ENCODE results near the gene IRF5.

The IRF5 gene

GRCh38 chr7:128961030-128961659 lies 23.4 kb downstream of the IRF5 start:
- H3K4me1 ChIP-seq (ENCODE audit: insufficient read depth, low read length): 0 out of 2 replicates have a peak, but pooled peaks cover 7% of the 10 kb centered on the region
- H3K9ac ChIP-seq (ENCODE audit: low read depth, low read length): no peak overlapping the region
- H3K4me3 ChIP-seq (ENCODE audit: low read length): no peak overlapping the region
- WGBS: 94% methylated on average over 6 of the region's 8 CpGs
- peaks cover 88% of the 10 kb centered on the region for H3K36me3 ChIP-seq (ENCODE audit: insufficient read depth, low read length)
- H3K27me3 ChIP-seq (ENCODE audit: insufficient read depth, low read length): no peaks in the 10 kb centered on the region
- H3K27ac ChIP-seq (ENCODE audit: low read depth, low read length): no peak overlapping the region
- H3K9me3 ChIP-seq (ENCODE audit: insufficient read depth, low read depth, low read length): no peaks in the 10 kb centered on the region

- Histone ChIP-seq H3K9me3 (ENCODE audit: insufficient read depth, low read depth, low read length) (no peaks in the 10 kb centered on the region), H3K4me1 (ENCODE audit: insufficient read depth, low read length) (0 out of 2 replicates have a peak, but pooled peaks cover 7% of the 10 kb centered on the region), H3K36me3 (ENCODE audit: insufficient read depth, low read length) (peaks cover 88% of the 10 kb centered on the region), H3K9ac (ENCODE audit: low read depth, low read length) (no peak overlapping the region), H3K4me3 (ENCODE audit: low read length) (no peak overlapping the region), H3K27ac (ENCODE audit: low read depth, low read length) (no peak overlapping the region), H3K27me3 (ENCODE audit: insufficient read depth, low read length) (no peaks in the 10 kb centered on the region)
Measured at GRCh38 chr7:128962899-128963298, 25.2 kb downstream of the IRF5 start.

- Histone ChIP-seq H3K4me3 (ENCODE audit: low read length) (no peak overlapping the region), H3K9ac (ENCODE audit: low read depth, low read length) (no peak overlapping the region), H3K4me1 (ENCODE audit: insufficient read depth, low read length) (0 out of 2 replicates have a peak, but pooled peaks cover 7% of the 10 kb centered on the region), H3K27ac (ENCODE audit: low read depth, low read length) (no peak overlapping the region), H3K9me3 (ENCODE audit: insufficient read depth, low read depth, low read length) (no peaks in the 10 kb centered on the region), H3K27me3 (ENCODE audit: insufficient read depth, low read length) (no peaks in the 10 kb centered on the region), H3K36me3 (ENCODE audit: insufficient read depth, low read length) (peaks cover 90% of the 10 kb centered on the region)
- 88% methylated on average over 1 of the region's 1 CpG for WGBS
Measured at GRCh38 chr7:128963327-128963757, 25.6 kb downstream of the IRF5 start.

GRCh38 chr7:128968624-128969023 lies 30.9 kb downstream of the IRF5 start:
- Histone ChIP-seq H3K4me3 (ENCODE audit: low read length) (no peak overlapping the region), H3K4me1 (ENCODE audit: insufficient read depth, low read length) (0 out of 2 replicates have a peak, but pooled peaks cover 7% of the 10 kb centered on the region), H3K36me3 (ENCODE audit: insufficient read depth, low read length) (peaks cover 94% of the 10 kb centered on the region), H3K9ac (ENCODE audit: low read depth, low read length) (no peak overlapping the region), H3K27me3 (ENCODE audit: insufficient read depth, low read length) (no peaks in the 10 kb centered on the region), H3K27ac (ENCODE audit: low read depth, low read length) (no peak overlapping the region), H3K9me3 (ENCODE audit: insufficient read depth, low read depth, low read length) (no peaks in the 10 kb centered on the region)
- WGBS: 96% methylated on average over 1 of the region's 1 CpG

- H3K9me3 ChIP-seq (ENCODE audit: insufficient read depth, low read depth, low read length): no peaks in the 10 kb centered on the region
- H3K4me3 ChIP-seq (ENCODE audit: low read length): no peak overlapping the region
- no peak overlapping the region for H3K9ac ChIP-seq (ENCODE audit: low read depth, low read length)
- peaks cover 92% of the 10 kb centered on the region for H3K36me3 ChIP-seq (ENCODE audit: insufficient read depth, low read length)
- H3K27me3 ChIP-seq (ENCODE audit: insufficient read depth, low read length): no peaks in the 10 kb centered on the region
- no peak overlapping the region for H3K27ac ChIP-seq (ENCODE audit: low read depth, low read length)
- 98% methylated on average over 7 of the region's 7 CpGs for WGBS
- no peaks in the 10 kb centered on the region for H3K4me1 ChIP-seq (ENCODE audit: insufficient read depth, low read length)
Measured at GRCh38 chr7:128974241-128974934, 36.7 kb downstream of the IRF5 start.

- Histone ChIP-seq H3K36me3 (ENCODE audit: insufficient read depth, low read length) (peaks cover 98% of the 10 kb centered on the region), H3K4me3 (ENCODE audit: low read length) (no peak overlapping the region), H3K9ac (ENCODE audit: low read depth, low read length) (no peak overlapping the region), H3K27ac (ENCODE audit: low read depth, low read length) (no peak overlapping the region), H3K9me3 (ENCODE audit: insufficient read depth, low read depth, low read length) (no peaks in the 10 kb centered on the region), H3K4me1 (ENCODE audit: insufficient read depth, low read length) (no peaks in the 10 kb centered on the region), H3K27me3 (ENCODE audit: insufficient read depth, low read length) (no peaks in the 10 kb centered on the region)
- 93% methylated on average over 2 of the region's 2 CpGs for WGBS
Measured at GRCh38 chr7:128982105-128982504, 44.4 kb downstream of the IRF5 start.

GRCh38 chr7:128985660-128986059 lies 47.9 kb downstream of the IRF5 start:
- Histone ChIP-seq H3K36me3 (ENCODE audit: insufficient read depth, low read length) (peaks cover 99% of the 10 kb centered on the region), H3K27me3 (ENCODE audit: insufficient read depth, low read length) (no peaks in the 10 kb centered on the region), H3K27ac (ENCODE audit: low read depth, low read length) (no peak overlapping the region), H3K9me3 (ENCODE audit: insufficient read depth, low read depth, low read length) (no peaks in the 10 kb centered on the region), H3K9ac (ENCODE audit: low read depth, low read length) (no peak overlapping the region), H3K4me1 (ENCODE audit: insufficient read depth, low read length) (no peaks in the 10 kb centered on the region), H3K4me3 (ENCODE audit: low read length) (no peak overlapping the region)

GRCh38 chr7:128986609-128987008 lies 48.9 kb downstream of the IRF5 start:
- no peaks in the 10 kb centered on the region for H3K9me3 ChIP-seq (ENCODE audit: insufficient read depth, low read depth, low read length)
- H3K27ac ChIP-seq (ENCODE audit: low read depth, low read length): no peak overlapping the region
- no peaks in the 10 kb centered on the region for H3K27me3 ChIP-seq (ENCODE audit: insufficient read depth, low read length)
- H3K36me3 ChIP-seq (ENCODE audit: insufficient read depth, low read length): peaks cover 99% of the 10 kb centered on the region
- WGBS: 89% methylated on average over 3 of the region's 3 CpGs
- H3K9ac ChIP-seq (ENCODE audit: low read depth, low read length): no peak overlapping the region
- H3K4me1 ChIP-seq (ENCODE audit: insufficient read depth, low read length): no peaks in the 10 kb centered on the region
- H3K4me3 ChIP-seq (ENCODE audit: low read length): no peak overlapping the region

GRCh38 chr7:128988372-128988771 lies 50.6 kb downstream of the IRF5 start:
- H3K27ac ChIP-seq (ENCODE audit: low read depth, low read length): no peak overlapping the region
- H3K27me3 ChIP-seq (ENCODE audit: insufficient read depth, low read length): no peaks in the 10 kb centered on the region
- H3K4me3 ChIP-seq (ENCODE audit: low read length): no peak overlapping the region
- H3K4me1 ChIP-seq (ENCODE audit: insufficient read depth, low read length): no peaks in the 10 kb centered on the region
- no peak overlapping the region for H3K9ac ChIP-seq (ENCODE audit: low read depth, low read length)
- H3K36me3 ChIP-seq (ENCODE audit: insufficient read depth, low read length): peaks cover 99% of the 10 kb centered on the region
- no peaks in the 10 kb centered on the region for H3K9me3 ChIP-seq (ENCODE audit: insufficient read depth, low read depth, low read length)

GRCh38 chr7:128989961-128990360 lies 52.2 kb downstream of the IRF5 start:
- Histone ChIP-seq H3K27me3 (ENCODE audit: insufficient read depth, low read length) (no peaks in the 10 kb centered on the region), H3K27ac (ENCODE audit: low read depth, low read length) (no peak overlapping the region), H3K9me3 (ENCODE audit: insufficient read depth, low read depth, low read length) (no peaks in the 10 kb centered on the region), H3K36me3 (ENCODE audit: insufficient read depth, low read length) (peaks cover 98% of the 10 kb centered on the region), H3K4me3 (ENCODE audit: low read length) (no peak overlapping the region), H3K9ac (ENCODE audit: low read depth, low read length) (no peak overlapping the region), H3K4me1 (ENCODE audit: insufficient read depth, low read length) (no peaks in the 10 kb centered on the region)
- WGBS: 97% methylated on average over 9 of the region's 9 CpGs

GRCh38 chr7:128993419-128993818 lies 55.7 kb downstream of the IRF5 start:
- no peak overlapping the region for H3K27ac ChIP-seq (ENCODE audit: low read depth, low read length)
- 96% methylated on average over 2 of the region's 2 CpGs for WGBS
- no peak overlapping the region for H3K4me3 ChIP-seq (ENCODE audit: low read length)
- H3K9me3 ChIP-seq (ENCODE audit: insufficient read depth, low read depth, low read length): no peaks in the 10 kb centered on the region
- no peaks in the 10 kb centered on the region for H3K27me3 ChIP-seq (ENCODE audit: insufficient read depth, low read length)
- H3K9ac ChIP-seq (ENCODE audit: low read depth, low read length): no peak overlapping the region
- H3K4me1 ChIP-seq (ENCODE audit: insufficient read depth, low read length): no peaks in the 10 kb centered on the region
- H3K36me3 ChIP-seq (ENCODE audit: insufficient read depth, low read length): peaks cover 96% of the 10 kb centered on the region
